Middle frontal gyrus (tissue), 1 donor: Measurements from ENCODE around the gene CD101.

ENCODE experiments used
- DNase-seq: peaks from one replicate; pipeline ENCODE4 v3.0.0-alpha.2; 2015; ENCODE audit warnings: low spot score; ENCODE audit errors: extremely low spot score

Gene CD101

DNA sequence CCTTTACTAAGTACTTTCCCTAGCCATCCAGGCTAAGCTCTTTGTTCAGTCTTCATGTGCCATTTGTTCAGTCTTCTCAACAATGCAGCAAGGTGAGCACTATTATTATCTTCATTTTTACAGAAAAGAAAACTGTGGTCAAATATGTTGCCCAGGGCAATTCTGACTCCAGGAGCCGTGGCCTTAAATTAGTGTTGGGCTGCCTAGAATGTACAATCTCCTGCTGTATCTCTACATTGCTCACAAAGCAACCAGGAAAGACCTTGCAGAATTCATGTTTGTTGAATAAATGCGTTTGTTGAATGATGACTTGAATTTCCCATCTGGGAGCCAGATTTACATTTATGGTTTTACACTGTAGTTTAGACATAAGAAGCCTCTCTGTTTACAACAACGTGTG, 14.2 kb downstream of the CD101 start:
- DNase-seq: no peak

- DNase-seq: peak; percentile 26
Measured at GRCh38 chr1:117017062-117017461, 15.5 kb downstream of the CD101 start.

GRCh38 chr1:117017648-117018047, 16.1 kb downstream of the CD101 start:
- DNase-seq: no peak

- DNase-seq: no peak
Measured at GRCh38 chr1:117020526-117021156, 19.1 kb downstream of the CD101 start.

DNA sequence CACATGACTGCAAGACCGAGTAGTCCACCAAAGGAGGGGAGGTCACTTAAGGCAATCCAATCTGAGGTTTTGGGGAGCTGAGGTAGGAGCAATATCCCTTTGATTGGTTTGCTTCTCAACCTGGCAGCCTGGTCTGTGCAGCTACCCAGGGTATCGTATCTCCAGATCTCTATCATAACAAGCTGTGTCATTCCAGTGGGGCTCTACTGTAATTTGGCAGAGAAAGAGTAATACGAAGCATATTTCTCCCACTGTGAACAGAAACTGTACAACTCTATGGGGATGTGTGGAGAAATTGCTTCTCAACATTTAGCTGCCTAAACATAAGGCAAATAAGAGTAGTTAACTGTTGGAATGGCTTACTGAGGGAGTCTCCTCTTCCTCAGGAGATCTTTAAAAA, 20.6 kb downstream of the CD101 start:
- DNase-seq: no peak

DNA sequence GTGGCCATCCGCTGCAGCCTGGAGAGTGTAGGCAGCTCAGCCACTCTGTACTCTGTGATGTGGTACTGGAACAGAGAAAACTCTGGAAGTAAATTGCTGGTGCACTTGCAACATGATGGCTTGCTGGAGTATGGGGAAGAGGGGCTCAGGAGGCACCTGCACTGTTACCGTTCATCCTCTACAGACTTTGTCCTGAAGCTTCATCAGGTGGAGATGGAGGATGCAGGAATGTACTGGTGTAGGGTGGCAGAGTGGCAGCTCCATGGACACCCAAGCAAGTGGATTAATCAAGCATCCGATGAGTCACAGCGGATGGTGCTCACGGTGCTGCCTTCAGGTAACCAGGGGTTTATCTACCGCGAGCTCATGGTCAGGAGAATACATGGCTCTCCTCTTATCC, 24.0 kb downstream of the CD101 start:
- DNase-seq: no peak

DNA sequence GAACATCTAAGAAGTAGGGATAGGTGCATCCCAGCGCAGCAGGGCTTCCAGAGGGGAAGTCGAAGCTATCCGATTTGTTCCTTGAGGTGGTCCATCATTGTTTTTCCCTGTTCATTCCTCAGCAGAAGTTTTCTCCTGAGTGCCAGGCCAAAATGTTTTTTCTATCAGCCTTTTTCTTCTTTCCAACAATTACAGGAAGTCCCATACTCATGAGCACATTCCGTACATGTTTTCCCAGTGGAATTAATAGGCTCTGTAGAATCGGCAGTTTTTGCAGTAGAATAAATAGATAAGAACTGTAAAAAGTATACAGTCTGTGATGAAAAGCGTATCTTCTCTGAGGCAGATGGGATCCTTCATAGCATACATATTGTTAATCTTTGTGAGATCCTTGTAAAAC, 24.8 kb downstream of the CD101 start:
- no peak for DNase-seq

DNA sequence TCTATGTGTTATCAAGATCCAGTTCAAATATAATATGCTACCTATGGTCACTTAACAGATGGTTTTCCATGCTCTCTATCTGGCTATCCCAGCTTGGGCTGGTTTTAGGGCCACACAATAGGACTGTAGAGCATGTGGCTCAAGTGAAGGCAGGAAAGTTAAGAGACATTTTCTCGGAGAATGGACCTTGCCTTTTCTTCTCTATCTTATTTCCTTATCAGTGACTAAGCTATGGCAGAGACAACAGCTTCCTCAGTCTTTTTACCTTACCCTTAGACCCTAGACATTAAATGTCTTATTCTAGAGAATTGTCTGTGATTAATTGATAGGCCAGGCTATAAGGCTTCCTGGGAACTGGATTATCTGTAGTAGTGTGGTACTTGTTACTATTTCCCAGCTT, 28.1 kb downstream of the CD101 start:
- DNase-seq: no peak

- DNase-seq: no peak
Measured at GRCh38 chr1:117030271-117030877, 28.8 kb downstream of the CD101 start.

GRCh38 chr1:117032266-117032665, 30.7 kb downstream of the CD101 start:
- DNase-seq: no peak

GRCh38 chr1:117032681-117033539, 31.4 kb downstream of the CD101 start:
- DNase-seq: peak; percentile 44

DNA sequence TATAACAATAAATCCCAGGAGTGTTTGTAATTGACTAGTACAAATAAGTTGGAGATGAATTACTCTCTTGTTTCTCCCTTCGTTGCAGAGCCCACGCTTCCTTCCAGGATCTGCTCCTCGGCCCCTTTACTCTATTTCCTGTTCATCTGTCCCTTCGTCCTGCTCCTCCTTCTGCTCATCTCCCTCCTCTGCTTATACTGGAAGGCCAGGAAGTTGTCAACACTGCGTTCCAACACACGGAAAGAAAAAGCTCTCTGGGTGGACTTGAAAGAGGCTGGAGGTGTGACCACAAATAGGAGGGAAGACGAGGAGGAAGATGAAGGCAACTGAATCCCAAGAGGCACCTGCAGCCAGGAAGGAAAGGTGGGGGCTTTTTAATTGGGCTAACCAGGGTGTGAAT, 32.2 kb downstream of the CD101 start:
- no peak for DNase-seq

- DNase-seq: no peak
Measured at GRCh38 chr1:117034791-117035290, 33.3 kb downstream of the CD101 start.

- DNase-seq: no peak
Measured at GRCh38 chr1:117036018-117036461, 34.5 kb downstream of the CD101 start.

DNA sequence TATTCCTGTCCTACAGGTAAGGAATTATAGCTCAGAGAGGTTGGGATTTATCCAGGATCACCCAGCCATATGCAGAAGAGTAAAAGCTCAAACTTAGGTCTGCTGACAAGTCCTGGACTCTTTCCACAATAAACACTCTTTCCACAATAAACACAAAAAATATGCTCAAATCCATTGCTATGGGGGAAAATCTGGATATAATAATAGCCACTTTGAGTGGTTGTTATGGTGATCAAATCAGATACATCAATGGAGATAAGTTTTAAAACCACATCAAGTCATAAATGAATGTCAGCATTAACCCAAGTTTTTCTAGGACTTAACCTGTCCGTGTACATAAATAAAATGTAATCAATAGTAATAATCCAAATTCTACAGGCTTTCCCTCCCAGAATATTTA, 36.2 kb downstream of the CD101 start:
- no peak for DNase-seq

DNA sequence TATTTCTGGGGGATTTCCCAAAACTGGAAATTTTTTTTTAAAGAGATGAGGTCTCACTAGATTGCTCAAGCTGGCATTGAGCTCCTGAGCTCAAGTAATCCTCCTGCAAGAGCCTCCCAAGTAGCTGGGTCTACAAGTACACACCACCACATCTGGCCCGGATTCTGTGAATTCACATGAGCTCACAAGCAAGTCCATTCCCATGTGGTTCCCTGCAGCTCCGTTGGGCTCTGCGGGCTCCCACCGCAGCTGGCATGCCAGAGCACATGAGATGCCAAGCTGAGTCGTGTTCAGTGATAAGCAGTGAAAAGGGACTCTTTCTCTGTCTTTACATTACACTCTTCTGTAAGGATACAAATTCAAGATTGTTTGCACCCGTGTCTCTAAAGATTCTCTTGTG, 36.7 kb downstream of the CD101 start:
- DNase-seq: no peak

- DNase-seq: no peak
Measured at GRCh38 chr1:117044217-117044616, 42.7 kb downstream of the CD101 start.

DNA sequence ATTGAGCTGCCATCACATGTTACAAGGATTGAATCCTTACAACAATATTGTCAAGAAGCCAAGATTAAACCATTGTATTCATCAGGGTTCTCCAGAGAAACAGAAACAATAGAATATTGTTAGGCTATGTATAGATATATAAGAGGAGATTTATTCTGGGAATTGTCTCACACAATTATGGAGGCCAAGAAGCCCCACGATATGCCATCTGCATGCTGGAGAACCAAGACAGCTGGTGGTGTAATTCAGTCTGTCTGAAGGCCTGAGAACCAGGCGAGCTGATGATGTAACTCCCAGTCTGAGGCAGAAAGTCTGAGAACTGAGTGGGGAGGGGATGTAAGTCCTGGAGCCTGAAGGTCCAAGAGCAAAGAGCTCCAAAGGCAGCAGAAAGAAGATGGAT, 44.1 kb downstream of the CD101 start:
- no peak for DNase-seq

DNA sequence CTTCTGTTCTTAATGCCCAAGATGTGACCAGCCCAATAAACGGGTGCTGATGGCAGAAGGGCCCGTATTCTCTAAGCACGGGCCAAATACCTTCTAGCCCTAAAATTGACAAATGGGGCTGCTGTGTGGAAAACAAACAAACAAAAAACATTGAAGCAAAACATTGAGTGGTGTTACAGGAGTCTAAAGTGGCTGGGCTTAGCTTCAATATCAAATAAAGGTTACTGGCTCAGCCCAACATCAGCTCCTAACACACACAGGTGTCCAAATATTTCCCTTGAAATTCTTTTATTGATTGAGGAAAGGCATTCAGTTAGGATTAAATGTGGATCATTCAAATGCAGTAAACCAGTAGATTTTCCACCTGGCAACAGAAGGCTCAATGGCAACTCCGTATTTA, 45.2 kb downstream of the CD101 start:
- no peak for DNase-seq

GRCh38 chr1:117047271-117047670, 45.7 kb downstream of the CD101 start:
- DNase-seq: no peak

DNA sequence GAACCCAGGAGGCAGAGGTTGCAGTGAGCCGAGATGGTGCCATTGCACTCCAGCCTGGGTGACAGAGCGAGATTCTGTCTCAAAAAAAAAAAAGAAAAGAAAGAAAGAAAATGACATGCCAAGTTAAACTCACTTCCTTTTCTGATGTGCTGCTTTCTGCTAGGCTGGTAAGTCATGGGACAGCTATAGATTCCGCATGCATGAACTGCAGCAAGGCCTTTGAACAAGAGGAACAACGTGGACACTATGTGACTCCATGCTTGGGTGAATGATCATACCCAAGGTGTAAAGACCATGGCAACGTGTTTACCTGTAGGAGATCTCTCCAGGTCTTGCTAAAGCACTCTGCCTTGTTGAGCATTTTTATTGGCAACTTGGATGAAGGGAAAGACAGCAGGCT, 48.3 kb downstream of the CD101 start:
- DNase-seq: no peak
